Measurements from ENCODE around the gene SMG6.

SMG6 gene

DNA sequence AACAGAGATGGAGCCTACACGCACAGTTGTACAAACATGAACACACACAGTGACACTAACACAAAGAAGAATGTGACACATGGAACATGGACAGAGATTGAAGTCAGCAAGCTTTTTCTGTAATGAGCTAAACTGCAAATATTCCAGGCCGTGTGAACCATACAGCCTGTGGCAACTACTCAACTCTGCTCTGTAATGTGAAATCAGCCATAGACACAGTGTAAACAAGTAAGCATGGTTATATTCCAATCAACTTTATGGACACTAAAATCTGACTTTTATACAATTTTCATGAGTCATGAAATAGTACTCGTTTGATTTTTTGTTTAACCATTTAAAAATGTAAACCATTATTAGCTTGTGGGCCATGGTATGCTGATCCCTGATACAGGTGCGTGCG lies 120.2 kb downstream of the SMG6 start:
- 98% methylated on average over 4 of the region's 5 CpGs for WGBS
- H3K4me1 ChIP-seq (ENCODE audit: insufficient read depth, low read length): peaks cover 16% of the 10 kb centered on the region
- no peaks in the 10 kb centered on the region for H3K9me3 ChIP-seq (ENCODE audit: insufficient read depth, low read depth, low read length)
- H3K4me3 ChIP-seq (ENCODE audit: low read length): no peak overlapping the region
- H3K27ac ChIP-seq (ENCODE audit: low read depth, low read length): no peak overlapping the region
- no peaks in the 10 kb centered on the region for H3K27me3 ChIP-seq (ENCODE audit: insufficient read depth, low read length)
- H3K9ac ChIP-seq (ENCODE audit: low read depth, low read length): no peak overlapping the region
- peaks cover 26% of the 10 kb centered on the region for H3K36me3 ChIP-seq (ENCODE audit: insufficient read depth, low read length)

DNA sequence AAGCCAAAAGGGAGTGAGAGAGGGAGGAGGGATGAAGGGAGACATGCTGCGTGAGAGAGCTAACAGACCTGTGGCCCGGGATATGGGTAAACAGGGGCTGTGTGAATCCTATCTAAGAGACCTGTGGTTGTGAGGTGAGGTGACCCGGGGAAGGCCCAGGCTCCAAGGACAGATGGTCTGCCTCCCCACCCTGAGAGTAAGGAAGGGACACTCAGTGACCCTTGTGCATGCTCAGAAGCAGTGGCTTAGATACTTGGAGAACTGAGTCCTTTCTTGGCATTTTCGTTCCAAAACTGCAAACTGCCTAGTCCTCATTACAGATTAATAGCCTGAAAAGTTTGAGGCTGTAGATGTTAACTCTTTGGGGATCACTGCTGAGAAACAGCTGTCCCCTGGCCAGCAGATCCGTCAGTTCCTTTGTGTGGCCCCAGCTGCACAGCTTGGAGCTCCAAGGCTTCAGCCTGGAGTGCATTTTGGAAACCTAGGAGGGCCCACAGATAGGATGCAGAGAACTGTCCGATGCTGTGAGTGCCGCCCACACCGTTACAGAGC lies 121.6 kb downstream of the SMG6 start:
- peaks cover 16% of the 10 kb centered on the region for H3K4me1 ChIP-seq (ENCODE audit: insufficient read depth, low read length)
- WGBS: 82% methylated on average over 8 of the region's 8 CpGs
- H3K9me3 ChIP-seq (ENCODE audit: insufficient read depth, low read depth, low read length): no peaks in the 10 kb centered on the region
- H3K27me3 ChIP-seq (ENCODE audit: insufficient read depth, low read length): no peaks in the 10 kb centered on the region
- H3K27ac ChIP-seq (ENCODE audit: low read depth, low read length): peak overlapping the region; percentile 36; the same call in 1 of the 2 replicates
- H3K9ac ChIP-seq (ENCODE audit: low read depth, low read length): no peak overlapping the region
- no peak overlapping the region for H3K4me3 ChIP-seq (ENCODE audit: low read length)
- peaks cover 21% of the 10 kb centered on the region for H3K36me3 ChIP-seq (ENCODE audit: insufficient read depth, low read length)

- Histone ChIP-seq H3K9me3 (ENCODE audit: insufficient read depth, low read depth, low read length) (no peaks in the 10 kb centered on the region), H3K4me1 (ENCODE audit: insufficient read depth, low read length) (peaks cover 16% of the 10 kb centered on the region), H3K36me3 (ENCODE audit: insufficient read depth, low read length) (peaks cover 15% of the 10 kb centered on the region), H3K27ac (ENCODE audit: low read depth, low read length) (peak overlapping the region; percentile 36; the same call in 1 of the 2 replicates), H3K4me3 (ENCODE audit: low read length) (no peak overlapping the region), H3K27me3 (ENCODE audit: insufficient read depth, low read length) (no peaks in the 10 kb centered on the region), H3K9ac (ENCODE audit: low read depth, low read length) (peak overlapping the region; percentile 18; the same call in 1 of the 2 replicates)
- 75% methylated on average over 12 of the region's 13 CpGs for WGBS
These were observed 122.2 kb downstream of the SMG6 start for GRCh38 chr17:2181206-2181896.

DNA sequence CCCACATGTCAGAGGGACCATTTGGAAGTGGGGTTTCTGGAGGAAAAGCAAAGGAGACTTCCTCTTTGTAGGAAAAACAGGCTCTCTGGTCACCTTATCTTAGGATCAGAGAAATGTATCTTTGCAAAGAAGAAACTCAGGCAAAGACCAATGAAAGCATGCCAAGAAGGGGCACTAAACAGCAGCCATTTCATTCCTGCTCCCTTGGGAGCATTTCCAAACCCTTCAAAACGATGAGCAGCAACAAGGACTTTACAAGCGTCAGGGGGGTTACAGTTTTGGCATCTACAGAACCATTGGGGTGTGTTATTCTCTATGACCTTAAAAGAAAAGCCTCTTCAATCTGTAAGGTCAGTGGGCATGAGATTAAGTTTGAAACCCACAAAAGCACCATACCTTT lies 122.8 kb downstream of the SMG6 start:
- Histone ChIP-seq H3K9ac (ENCODE audit: low read depth, low read length) (no peak overlapping the region), H3K36me3 (ENCODE audit: insufficient read depth, low read length) (peaks cover 9% of the 10 kb centered on the region), H3K27me3 (ENCODE audit: insufficient read depth, low read length) (no peaks in the 10 kb centered on the region), H3K4me1 (ENCODE audit: insufficient read depth, low read length) (peaks cover 16% of the 10 kb centered on the region), H3K27ac (ENCODE audit: low read depth, low read length) (no peak overlapping the region), H3K4me3 (ENCODE audit: low read length) (no peak overlapping the region), H3K9me3 (ENCODE audit: insufficient read depth, low read depth, low read length) (no peaks in the 10 kb centered on the region)
- WGBS: 93% methylated on average over 2 of the region's 2 CpGs

DNA sequence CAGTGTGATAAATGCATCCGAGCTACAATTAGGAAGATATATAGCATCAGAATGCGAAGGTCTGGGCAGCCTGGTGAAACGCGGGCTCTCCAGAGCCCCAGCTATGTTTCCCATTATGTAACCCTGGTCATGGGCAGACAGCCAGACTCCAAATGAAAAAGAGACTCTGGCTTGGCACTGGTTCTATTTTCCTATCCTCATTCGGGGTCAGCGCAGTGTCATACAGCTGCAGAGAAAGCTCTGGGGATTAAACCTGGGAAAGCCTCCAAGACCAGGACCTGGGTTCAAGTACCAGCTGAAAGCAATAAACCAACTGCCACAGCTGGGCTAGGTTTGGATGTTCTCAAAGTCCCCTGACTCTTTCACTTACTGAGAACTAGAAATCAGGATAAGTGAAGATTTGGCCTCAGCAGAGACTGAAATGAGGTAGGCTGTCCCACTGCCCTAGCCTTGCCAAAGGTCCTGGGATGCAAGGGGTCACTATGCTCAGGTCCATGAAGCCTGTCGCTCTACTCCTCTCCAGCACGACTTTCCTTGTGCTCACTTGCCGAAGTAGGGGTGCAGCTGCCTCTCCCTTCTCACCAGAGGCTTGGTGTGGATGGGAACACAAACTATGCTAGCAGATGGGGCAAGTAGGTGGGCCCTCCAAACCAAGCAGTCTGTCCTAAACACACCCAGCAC lies 123.8 kb downstream of the SMG6 start:
- H3K27me3 ChIP-seq (ENCODE audit: insufficient read depth, low read length): no peaks in the 10 kb centered on the region
- no peak overlapping the region for H3K27ac ChIP-seq (ENCODE audit: low read depth, low read length)
- H3K4me1 ChIP-seq (ENCODE audit: insufficient read depth, low read length): peaks cover 21% of the 10 kb centered on the region
- 94% methylated on average over 9 of the region's 9 CpGs for WGBS
- no peak overlapping the region for H3K9ac ChIP-seq (ENCODE audit: low read depth, low read length)
- no peak overlapping the region for H3K4me3 ChIP-seq (ENCODE audit: low read length)
- peaks cover 7% of the 10 kb centered on the region; the same call in 1 of the 2 replicates for H3K36me3 ChIP-seq (ENCODE audit: insufficient read depth, low read length)
- H3K9me3 ChIP-seq (ENCODE audit: insufficient read depth, low read depth, low read length): no peaks in the 10 kb centered on the region

GRCh38 chr17:2178798-2179501 lies 124.6 kb downstream of the SMG6 start:
- H3K27ac ChIP-seq (ENCODE audit: low read depth, low read length): no peak overlapping the region
- H3K4me1 ChIP-seq (ENCODE audit: insufficient read depth, low read length): peaks cover 21% of the 10 kb centered on the region
- H3K9me3 ChIP-seq (ENCODE audit: insufficient read depth, low read depth, low read length): no peaks in the 10 kb centered on the region
- H3K4me3 ChIP-seq (ENCODE audit: low read length): no peak overlapping the region
- peaks cover 7% of the 10 kb centered on the region; the same call in 1 of the 2 replicates for H3K36me3 ChIP-seq (ENCODE audit: insufficient read depth, low read length)
- 94% methylated on average over 15 of the region's 15 CpGs for WGBS
- no peaks in the 10 kb centered on the region for H3K27me3 ChIP-seq (ENCODE audit: insufficient read depth, low read length)
- no peak overlapping the region for H3K9ac ChIP-seq (ENCODE audit: low read depth, low read length)

- Histone ChIP-seq H3K27me3 (ENCODE audit: insufficient read depth, low read length) (no peaks in the 10 kb centered on the region), H3K36me3 (ENCODE audit: insufficient read depth, low read length) (peaks cover 4% of the 10 kb centered on the region; the same call in 1 of the 2 replicates), H3K9me3 (ENCODE audit: insufficient read depth, low read depth, low read length) (no peaks in the 10 kb centered on the region), H3K4me1 (ENCODE audit: insufficient read depth, low read length) (peaks cover 29% of the 10 kb centered on the region), H3K4me3 (ENCODE audit: low read length) (no peak overlapping the region), H3K27ac (ENCODE audit: low read depth, low read length) (no peak overlapping the region), H3K9ac (ENCODE audit: low read depth, low read length) (no peak overlapping the region)
- WGBS: 91% methylated on average over 4 of the region's 4 CpGs
These were observed 126.3 kb downstream of the SMG6 start for GRCh38 chr17:2177235-2177811.

DNA sequence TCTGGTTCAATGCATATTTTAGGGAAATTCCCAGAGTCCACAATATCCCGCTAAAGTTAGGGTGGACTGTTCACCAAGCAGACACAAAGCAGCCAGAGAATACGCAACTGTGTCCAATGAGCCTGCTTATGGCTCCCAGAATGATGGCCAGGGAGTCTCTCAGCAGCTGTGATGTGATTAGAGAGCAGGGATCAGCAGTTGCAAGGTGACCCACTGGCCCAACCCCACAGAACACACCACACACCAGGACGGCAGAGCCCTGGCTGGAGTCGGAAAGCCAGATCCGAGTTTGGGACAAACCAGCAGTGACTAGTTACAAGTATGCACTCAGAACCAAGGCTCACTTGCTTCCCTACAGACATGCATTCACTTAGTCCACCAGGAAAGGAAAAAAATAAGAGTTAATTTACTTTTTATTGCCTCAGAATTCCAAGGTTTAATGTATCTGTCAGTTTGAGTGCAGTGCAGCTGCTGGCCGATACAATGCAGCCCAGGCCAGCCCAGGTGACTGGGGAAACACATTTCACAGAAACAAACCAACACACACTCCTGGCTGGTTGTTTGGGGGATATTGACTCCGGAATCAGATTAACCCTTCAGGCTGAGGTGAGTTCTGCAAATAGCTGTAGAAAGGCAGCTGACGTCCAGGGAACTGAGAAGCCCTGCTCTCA lies 127.0 kb downstream of the SMG6 start:
- H3K27me3 ChIP-seq (ENCODE audit: insufficient read depth, low read length): no peaks in the 10 kb centered on the region
- no peaks in the 10 kb centered on the region for H3K9me3 ChIP-seq (ENCODE audit: insufficient read depth, low read depth, low read length)
- WGBS: 87% methylated on average over 8 of the region's 8 CpGs
- no peak overlapping the region for H3K9ac ChIP-seq (ENCODE audit: low read depth, low read length)
- peaks cover 7% of the 10 kb centered on the region; the same call in 1 of the 2 replicates for H3K36me3 ChIP-seq (ENCODE audit: insufficient read depth, low read length)
- H3K4me3 ChIP-seq (ENCODE audit: low read length): no peak overlapping the region
- peaks cover 28% of the 10 kb centered on the region for H3K4me1 ChIP-seq (ENCODE audit: insufficient read depth, low read length)
- no peak overlapping the region for H3K27ac ChIP-seq (ENCODE audit: low read depth, low read length)

GRCh38 chr17:2175294-2175628 lies 128.3 kb downstream of the SMG6 start:
- H3K9me3 ChIP-seq (ENCODE audit: insufficient read depth, low read depth, low read length): no peaks in the 10 kb centered on the region
- peaks cover 10% of the 10 kb centered on the region; the same call in 1 of the 2 replicates for H3K36me3 ChIP-seq (ENCODE audit: insufficient read depth, low read length)
- 82% methylated on average over 3 of the region's 5 CpGs for WGBS
- peaks cover 19% of the 10 kb centered on the region; the same call in 1 of the 2 replicates for H3K4me1 ChIP-seq (ENCODE audit: insufficient read depth, low read length)
- H3K9ac ChIP-seq (ENCODE audit: low read depth, low read length): no peak overlapping the region
- H3K4me3 ChIP-seq (ENCODE audit: low read length): no peak overlapping the region
- no peak overlapping the region for H3K27ac ChIP-seq (ENCODE audit: low read depth, low read length)
- no peaks in the 10 kb centered on the region for H3K27me3 ChIP-seq (ENCODE audit: insufficient read depth, low read length)

GRCh38 chr17:2174468-2175293 lies 128.9 kb downstream of the SMG6 start:
- Histone ChIP-seq H3K9me3 (ENCODE audit: insufficient read depth, low read depth, low read length) (no peaks in the 10 kb centered on the region), H3K4me3 (ENCODE audit: low read length) (no peak overlapping the region), H3K27ac (ENCODE audit: low read depth, low read length) (no peak overlapping the region), H3K27me3 (ENCODE audit: insufficient read depth, low read length) (no peaks in the 10 kb centered on the region), H3K9ac (ENCODE audit: low read depth, low read length) (no peak overlapping the region), H3K4me1 (ENCODE audit: insufficient read depth, low read length) (peaks cover 19% of the 10 kb centered on the region; the same call in 1 of the 2 replicates), H3K36me3 (ENCODE audit: insufficient read depth, low read length) (peaks cover 12% of the 10 kb centered on the region; the same call in 1 of the 2 replicates)
- WGBS: 89% methylated on average over 24 of the region's 24 CpGs

All from HUES64 (cell line).